Measurements from ENCODE around the gene PGAP6. TPM values are rescaled to one million over a fixed set of nuclear protein-coding genes. Genes with fewer than 3 reads are reported as not detected.
A peak's percentile ranks its signal among the peaks of the same experiment; 100 is the strongest.

PGAP6 gene
- total and polyA plus RNA-seq, 9 of the 15 experiments (the other 6 are each of a cell fraction or from before 2014, with no cell fraction given) = 0.45 to 50.2 (median 39.3) TPM

- H3K4me3 ChIP-seq = no peak overlapping the region
- H3K36me3 ChIP-seq (ENCODE audit: control insufficient read depth, insufficient read depth, low read length) = no peaks in the 10 kb centered on the region
- no peak overlapping the region for H2AFZ ChIP-seq (ENCODE audit: low read depth, low read length)
- DNase-seq (ENCODE audit: extremely low read depth in 1 of 4, low spot score in 3 of 4) = peak in 1 of 4 experiments; percentile 22
- H3K27ac ChIP-seq (ENCODE audit: extremely low read depth, low read depth, low read length) = no peak overlapping the region
- intact Hi-C loops (cut with micrococcal nuclease) = loop anchor here (10.0 kb wide), 2 partner anchors 92 to 272 kb away; partner anchors contain the start of gene RHOT2
- H3K9me3 ChIP-seq (replicated peaks; ENCODE audit: control insufficient read depth, insufficient read depth, low read depth, low read length) = peaks cover 3% of the 10 kb centered on the region; the same call in 1 of the 2 replicates
- H3K4me1 ChIP-seq (replicated peaks in 1 of 2; ENCODE audit: control insufficient read depth in 2 of 2, insufficient read depth in 2 of 2, low read length in 2 of 2) = peaks cover 6 to 41% of the 10 kb centered on the region in 2 experiments
- TF ChIP-seq SP1 (CRISPR knock-in tag; IDR thresholded peaks at IDR 0.05) (0 out of 2 replicates have a peak, but pooled peaks have one; percentile 2), ZNF121 (CRISPR knock-in tag; conservative IDR thresholded peaks at IDR 0.05) (peak; percentile 96), IRF2 (CRISPR knock-in tag; IDR thresholded peaks at IDR 0.05) (no peak)
- no peaks in the 10 kb centered on the region for H3K27me3 ChIP-seq (ENCODE audit: control insufficient read depth in 2 of 2, insufficient read depth in 2 of 2, low read length in 2 of 2)
- ATAC-seq = no peak
- H3K9ac ChIP-seq (ENCODE audit: insufficient read depth in 1 of 2, low read depth in 2 of 2, low read length in 2 of 2) = no peak overlapping the region
- in situ Hi-C loops (cut with MboI) = loop anchor here (10.0 kb wide), 1 partner anchor 282 kb away; the partner anchor contains the start of gene RHBDL1
- no TSS peak for BruUV-seq (replicated peaks)
- H3K79me2 ChIP-seq (ENCODE audit: control insufficient read depth, insufficient read depth, low read length) = peaks cover 21% of the 10 kb centered on the region
- H3K4me2 ChIP-seq (ENCODE audit: insufficient read depth, low read length) = no peak overlapping the region
- FAIRE-seq = no peak
- no peaks in the 10 kb centered on the region for H4K20me1 ChIP-seq (replicated peaks; ENCODE audit: control insufficient read depth, insufficient read depth, low read length)
- CTCF ChIA-PET (ENCODE audit: low intra/inter-chr PET ratio) = interaction anchor here (0.7 kb wide), 1 partner anchor 348 kb away, joined by 4 read pairs; the partner anchor contains the start of gene CIAO3
- no peaks in the 10 kb centered on the region for H3K9me1 ChIP-seq (ENCODE audit: control insufficient read depth, insufficient read depth, low read length)
- POLR2A ChIA-PET = interaction anchor here (0.5 to 1.0 kb wide), 2 partner anchors 25 to 228 kb away, joined by 3 read pairs; no protein-coding TSS in a partner anchor
- 93% methylated on average over 5 of the region's 7 CpGs for WGBS (ENCODE audit: insufficient coverage, low coverage, missing lambda C conversion rate)
These were observed 10.8 kb upstream of the PGAP6 start for GRCh38 chr16:392450-393030.

DNA sequence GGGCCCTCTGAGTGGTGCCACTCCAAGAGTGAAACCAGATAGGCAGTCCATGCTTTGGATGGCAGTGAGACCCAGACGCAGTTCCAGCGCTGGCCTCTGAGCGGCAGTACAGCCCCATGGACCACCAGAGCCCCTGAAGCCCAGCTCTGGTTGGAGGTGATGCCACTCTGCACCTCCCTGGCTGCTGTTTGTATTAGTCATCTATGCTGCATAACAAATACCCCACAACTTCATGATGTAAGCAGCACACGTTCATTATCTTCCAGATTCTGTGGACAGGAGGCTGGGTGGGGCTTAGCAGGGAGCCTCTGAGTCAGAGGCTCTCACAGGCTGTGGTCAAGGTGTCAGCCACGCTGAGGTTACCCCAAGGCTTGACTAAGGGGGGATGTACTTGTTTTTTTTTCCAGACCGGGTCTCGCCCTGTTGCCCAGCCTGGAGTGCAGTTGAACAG, 10.1 kb upstream of the PGAP6 start:
- peak; percentile 72 for ATAC-seq
- no peak overlapping the region for H3K4me3 ChIP-seq
- no peak overlapping the region for H2AFZ ChIP-seq (ENCODE audit: low read depth, low read length)
- H3K36me3 ChIP-seq (ENCODE audit: control insufficient read depth, insufficient read depth, low read length) = no peaks in the 10 kb centered on the region
- POLR2A ChIA-PET = interaction anchor here (0.5 to 1.0 kb wide), 2 partner anchors 24 to 229 kb away, joined by 3 read pairs; no protein-coding TSS in a partner anchor
- 72% methylated on average over 7 of the region's 7 CpGs for WGBS (ENCODE audit: insufficient coverage, low coverage, missing lambda C conversion rate)
- no peak overlapping the region for H3K4me2 ChIP-seq (ENCODE audit: insufficient read depth, low read length)
- peaks cover 18% of the 10 kb centered on the region for H3K79me2 ChIP-seq (ENCODE audit: control insufficient read depth, insufficient read depth, low read length)
- intact Hi-C loops (cut with micrococcal nuclease) (loop anchor here (10.0 kb wide), 2 partner anchors 93 to 273 kb away; partner anchors contain the start of gene RHOT2), in situ Hi-C loops (cut with MboI) (loop anchor here (10.0 kb wide), 1 partner anchor 283 kb away; the partner anchor contains the start of gene RHBDL1)
- H3K4me1 ChIP-seq (replicated peaks in 1 of 2; ENCODE audit: control insufficient read depth in 2 of 2, insufficient read depth in 2 of 2, low read length in 2 of 2) = peaks cover 7 to 42% of the 10 kb centered on the region in 2 experiments
- BruUV-seq (replicated peaks) = no TSS peak
- H3K9me1 ChIP-seq (ENCODE audit: control insufficient read depth, insufficient read depth, low read length) = no peaks in the 10 kb centered on the region
- DNase-seq (ENCODE audit: extremely low read depth in 1 of 4, low spot score in 3 of 4) = peak; percentile 56 to 76 (median 68)
- no peak overlapping the region for H3K27ac ChIP-seq (ENCODE audit: extremely low read depth, low read depth, low read length)
- peak; percentile 54 for FAIRE-seq
- H3K9me3 ChIP-seq (replicated peaks; ENCODE audit: control insufficient read depth, insufficient read depth, low read depth, low read length) = peaks cover 3% of the 10 kb centered on the region; the same call in 1 of the 2 replicates
- no peaks in the 10 kb centered on the region for H3K27me3 ChIP-seq (ENCODE audit: control insufficient read depth in 2 of 2, insufficient read depth in 2 of 2, low read length in 2 of 2)
- CTCF ChIA-PET (ENCODE audit: low intra/inter-chr PET ratio) = interaction anchor here (0.7 kb wide), 1 partner anchor 349 kb away, joined by 4 read pairs; the partner anchor contains the start of gene CIAO3
- H3K9ac ChIP-seq (ENCODE audit: insufficient read depth in 1 of 2, low read depth in 2 of 2, low read length in 2 of 2) = no peak overlapping the region
- H4K20me1 ChIP-seq (replicated peaks; ENCODE audit: control insufficient read depth, insufficient read depth, low read length) = no peaks in the 10 kb centered on the region
- no peak for TF ChIP-seq SMARCA4 (IDR thresholded peaks at IDR 0.05)
- TF ChIP-seq ZNF3 (CRISPR knock-in tag; IDR thresholded peaks at IDR 0.05) = no peak
- no peak for TF ChIP-seq CTCFL (IDR thresholded peaks at IDR 0.05; ENCODE audit: borderline replicate concordance, insufficient read depth, low read depth, low read length, poor library complexity, severe bottlenecking)
- no peak for TF ChIP-seq IRF2 (CRISPR knock-in tag; IDR thresholded peaks at IDR 0.05)
- TF ChIP-seq, protein P1, sequence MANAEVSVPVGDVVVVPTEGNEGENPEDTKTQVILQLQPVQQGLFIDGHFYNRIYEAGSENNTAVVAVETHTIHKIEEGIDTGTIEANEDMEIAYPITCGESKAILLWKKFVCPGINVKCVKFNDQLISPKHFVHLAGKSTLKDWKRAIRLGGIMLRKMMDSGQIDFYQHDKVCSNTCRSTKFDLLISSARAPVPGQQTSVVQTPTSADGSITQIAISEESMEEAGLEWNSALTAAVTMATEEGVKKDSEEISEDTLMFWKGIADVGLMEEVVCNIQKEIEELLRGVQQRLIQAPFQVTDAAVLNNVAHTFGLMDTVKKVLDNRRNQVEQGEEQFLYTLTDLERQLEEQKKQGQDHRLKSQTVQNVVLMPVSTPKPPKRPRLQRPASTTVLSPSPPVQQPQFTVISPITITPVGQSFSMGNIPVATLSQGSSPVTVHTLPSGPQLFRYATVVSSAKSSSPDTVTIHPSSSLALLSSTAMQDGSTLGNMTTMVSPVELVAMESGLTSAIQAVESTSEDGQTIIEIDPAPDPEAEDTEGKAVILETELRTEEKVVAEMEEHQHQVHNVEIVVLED (CRISPR knock-in tag; IDR thresholded peaks at IDR 0.05) = no peak
- TF ChIP-seq SMARCA5 (IDR thresholded peaks at IDR 0.05) = peak; percentile 91
- TF ChIP-seq ZNF695 (CRISPR knock-in tag; IDR thresholded peaks at IDR 0.05) = no peak
- peak; percentile 22 for TF ChIP-seq ZFP36 (IDR thresholded peaks at IDR 0.05; ENCODE audit: low read depth, low read length, partially characterized antibody)
- peak; percentile 37; the same call in 1 of the 2 replicates for TF ChIP-seq LCOR (CRISPR knock-in tag; IDR thresholded peaks at IDR 0.05)

Measured in K562 (cell line).